PC-9 (cell line): Measurements from ENCODE around the gene UBAP2L.

Experiments used
- EZH2 ChIP-seq: fragments of 200-600 bp; sonication (generic); IDR thresholded peaks from 2 replicates; pipeline ENCODE4 v1.8.0; 2017; ENCODE audit warnings: antibody characterized with exemption, low read depth
- TF ChIP-seq, protein P1 (sequence below): fragments of 200-600 bp; sonication (generic); conservative IDR thresholded peaks from 2 replicates; pipeline ENCODE4 v1.6.1; 2017; ENCODE audit warnings: mixed run types, antibody characterized with exemption, mild to moderate bottlenecking, moderate library complexity

DNA sequence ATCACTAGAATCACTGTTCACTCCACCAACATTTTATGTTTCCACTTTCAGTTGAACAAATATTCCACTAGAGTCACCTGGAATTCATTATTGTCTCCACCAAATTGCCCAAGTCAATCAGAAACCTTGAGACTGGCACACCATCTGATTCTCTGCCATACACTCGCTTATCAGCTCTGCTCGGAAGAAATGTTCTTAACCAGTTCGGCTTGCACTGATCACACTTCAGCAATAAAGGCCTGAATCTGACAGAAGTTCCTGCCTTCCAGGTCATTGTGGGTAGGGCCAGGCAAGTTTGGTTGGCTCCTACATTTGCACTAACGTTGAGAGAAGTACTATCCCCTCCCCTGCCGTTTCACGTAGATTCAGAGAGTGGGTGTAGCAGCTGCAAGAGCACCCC, 38.8 kb upstream of the UBAP2L start:
- TF ChIP-seq, protein P1, sequence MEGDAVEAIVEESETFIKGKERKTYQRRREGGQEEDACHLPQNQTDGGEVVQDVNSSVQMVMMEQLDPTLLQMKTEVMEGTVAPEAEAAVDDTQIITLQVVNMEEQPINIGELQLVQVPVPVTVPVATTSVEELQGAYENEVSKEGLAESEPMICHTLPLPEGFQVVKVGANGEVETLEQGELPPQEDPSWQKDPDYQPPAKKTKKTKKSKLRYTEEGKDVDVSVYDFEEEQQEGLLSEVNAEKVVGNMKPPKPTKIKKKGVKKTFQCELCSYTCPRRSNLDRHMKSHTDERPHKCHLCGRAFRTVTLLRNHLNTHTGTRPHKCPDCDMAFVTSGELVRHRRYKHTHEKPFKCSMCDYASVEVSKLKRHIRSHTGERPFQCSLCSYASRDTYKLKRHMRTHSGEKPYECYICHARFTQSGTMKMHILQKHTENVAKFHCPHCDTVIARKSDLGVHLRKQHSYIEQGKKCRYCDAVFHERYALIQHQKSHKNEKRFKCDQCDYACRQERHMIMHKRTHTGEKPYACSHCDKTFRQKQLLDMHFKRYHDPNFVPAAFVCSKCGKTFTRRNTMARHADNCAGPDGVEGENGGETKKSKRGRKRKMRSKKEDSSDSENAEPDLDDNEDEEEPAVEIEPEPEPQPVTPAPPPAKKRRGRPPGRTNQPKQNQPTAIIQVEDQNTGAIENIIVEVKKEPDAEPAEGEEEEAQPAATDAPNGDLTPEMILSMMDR, result no peak
- TF ChIP-seq EZH2, result no peak
